Measurements from ENCODE around the gene ISM2.
"Not testable (repeated sequence)": the region's sequence is repeated elsewhere in the genome, so short reads cannot be mapped to it uniquely, and the experiment has no call there.

ISM2 gene

DNA sequence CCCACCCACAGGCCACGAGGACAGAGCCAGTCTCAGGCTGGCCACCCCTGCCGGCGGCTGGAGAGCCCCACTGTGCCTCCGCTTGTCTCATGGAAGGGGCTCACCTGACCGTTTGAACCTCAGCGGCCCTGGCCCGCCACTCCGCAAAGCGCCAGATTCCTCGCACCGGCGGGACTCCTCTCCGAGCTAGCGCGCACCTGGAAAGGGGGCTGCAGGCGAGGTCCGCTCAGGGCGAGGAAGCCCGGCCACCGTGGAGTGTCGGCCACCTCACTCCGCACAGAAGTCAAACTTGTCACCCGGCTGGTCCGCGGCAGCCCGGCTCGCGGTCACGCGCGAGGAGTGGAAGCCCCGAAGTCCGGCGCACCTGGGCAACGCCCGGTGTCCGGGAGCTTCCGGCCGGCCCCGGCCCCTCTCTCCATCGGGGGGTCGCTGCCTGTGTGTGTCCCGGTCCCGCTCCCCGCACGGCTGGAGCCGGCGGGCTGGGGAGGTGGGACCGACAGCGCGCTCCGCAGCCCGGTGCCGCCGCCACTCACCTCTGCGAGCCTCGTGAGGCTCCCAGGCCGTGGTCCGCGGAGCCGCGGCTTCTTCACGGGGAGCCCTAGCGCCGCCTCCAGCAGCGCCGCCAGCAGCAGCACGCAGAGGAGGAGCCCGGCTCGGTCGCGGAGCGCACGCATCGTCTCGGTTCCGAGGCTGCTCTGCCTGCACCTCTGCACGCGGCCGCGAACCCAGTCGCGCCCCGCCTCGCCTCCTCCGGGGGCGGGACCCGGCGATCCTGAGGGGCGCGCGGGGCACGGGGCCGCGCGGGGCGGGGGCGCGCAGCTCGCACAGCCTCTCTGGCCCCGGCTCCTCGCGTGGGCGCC is at the start of gene ISM2:
TSS of gene ISM2 (minus strand) at position 697 of the 860 bp plus-strand sequence. CDS start at position 674, 23 bp downstream.
- peak; percentile 55 for DNase-seq

GRCh38 chr14:77547512-77548180 is 49.0 kb upstream of the ISM2 start:
- no peak for DNase-seq

GRCh38 chr14:77545171-77545570 is 46.6 kb upstream of the ISM2 start:
- not testable (repeated sequence) for DNase-seq

DNA sequence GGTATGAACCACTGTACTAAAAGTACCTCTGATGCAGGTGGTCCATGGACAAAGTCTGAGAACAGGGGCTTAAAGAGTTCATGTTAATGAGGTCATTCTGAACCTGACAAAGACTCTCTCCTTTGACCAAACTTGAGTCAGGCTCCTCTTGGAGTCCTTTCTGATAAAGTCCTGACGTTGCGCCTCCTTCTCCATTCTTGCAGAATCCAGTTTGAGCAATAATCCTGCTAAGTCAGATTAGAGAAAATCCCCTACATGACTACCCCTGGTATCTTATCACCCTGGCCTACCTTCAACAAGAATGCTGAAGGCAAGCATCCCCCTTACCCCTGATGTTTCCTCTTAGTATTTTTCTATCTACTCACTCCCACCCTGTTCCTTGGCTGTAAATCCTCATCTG is 46.0 kb upstream of the ISM2 start:
- no peak for DNase-seq

GRCh38 chr14:77543637-77544334 is 45.2 kb upstream of the ISM2 start:
- DNase-seq = no peak

DNA sequence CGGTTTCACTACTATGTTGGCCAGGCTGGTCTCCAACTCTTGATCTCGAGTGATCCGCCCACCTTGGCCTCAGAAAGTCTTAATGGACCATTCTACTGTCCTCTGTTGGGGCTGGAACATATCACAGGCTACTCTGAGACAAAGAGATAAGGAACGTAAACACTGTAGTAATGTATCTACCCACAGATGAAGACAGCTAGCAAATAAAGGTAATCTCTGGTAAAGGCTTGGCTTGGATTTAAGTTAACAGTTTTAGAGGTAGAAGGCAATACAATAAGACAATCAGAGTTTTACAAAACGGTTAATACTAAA is 44.6 kb upstream of the ISM2 start:
- DNase-seq = no peak

DNA sequence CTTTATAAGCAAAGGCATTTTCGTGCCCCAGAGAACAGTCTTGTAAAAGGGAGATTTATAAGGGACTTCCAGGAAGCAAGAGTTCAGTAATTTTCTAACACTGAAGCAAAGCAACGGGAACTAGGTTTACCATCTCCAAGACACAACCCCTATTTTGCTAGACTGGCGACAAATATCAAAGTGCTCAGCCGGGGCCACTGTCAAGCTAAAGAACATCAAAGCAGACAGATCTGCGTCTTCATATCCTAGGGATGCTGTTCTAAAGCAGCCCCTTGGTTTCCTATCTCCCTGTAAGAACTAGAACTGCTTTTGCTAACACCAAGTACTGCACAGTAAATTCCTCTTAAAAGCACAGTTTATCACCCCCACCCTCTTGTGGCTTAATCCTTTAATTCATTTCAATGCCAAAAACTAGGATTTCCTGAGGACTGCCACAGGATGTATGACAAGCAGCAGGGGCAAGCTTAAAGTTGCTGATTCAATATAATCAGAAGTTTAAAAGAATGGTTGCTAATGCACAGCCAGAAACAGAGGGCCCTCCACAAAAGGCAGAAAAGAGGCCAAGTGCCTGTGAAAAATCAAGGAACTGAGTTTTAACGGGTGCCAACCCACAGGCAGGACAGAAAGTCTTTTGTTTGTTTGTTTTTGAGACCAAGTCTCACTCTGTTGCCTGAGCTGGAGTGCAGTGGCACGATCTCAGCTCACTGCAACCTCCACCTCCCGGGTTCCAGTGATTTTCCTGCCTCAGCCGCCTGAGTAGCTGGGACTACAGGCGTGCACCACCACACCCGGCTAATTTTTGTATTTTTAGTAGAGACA is 44.0 kb upstream of the ISM2 start:
- no peak for DNase-seq

DNA sequence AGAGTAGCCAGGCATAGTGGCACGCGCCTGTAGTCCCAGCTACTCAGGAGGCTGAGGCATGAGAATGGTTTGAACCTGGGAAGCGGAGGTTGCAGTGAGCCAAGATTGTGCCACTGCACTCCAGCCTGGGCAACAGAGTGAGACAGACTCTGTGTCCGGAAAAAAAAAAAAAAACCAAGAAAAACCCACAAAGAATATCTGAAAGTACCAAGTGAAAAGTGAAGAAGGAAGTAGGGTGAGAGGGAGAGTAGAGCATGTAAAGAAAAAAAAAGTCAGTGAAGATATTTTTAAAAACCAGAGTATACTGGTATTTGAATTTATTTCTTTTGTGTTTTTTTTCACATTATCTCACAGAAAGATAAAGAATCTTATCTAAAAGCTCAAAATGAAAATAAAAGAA is 43.3 kb upstream of the ISM2 start:
- no peak for DNase-seq

GRCh38 chr14:77536951-77537350 is 38.3 kb upstream of the ISM2 start:
- DNase-seq = not testable (repeated sequence)

GRCh38 chr14:77531071-77531470 is 32.5 kb upstream of the ISM2 start:
- DNase-seq = no peak

- DNase-seq = no peak
These were observed 31.3 kb upstream of the ISM2 start for GRCh38 chr14:77529963-77530362.

- DNase-seq = no peak
These were observed 30.6 kb upstream of the ISM2 start for GRCh38 chr14:77529213-77529612.

DNA sequence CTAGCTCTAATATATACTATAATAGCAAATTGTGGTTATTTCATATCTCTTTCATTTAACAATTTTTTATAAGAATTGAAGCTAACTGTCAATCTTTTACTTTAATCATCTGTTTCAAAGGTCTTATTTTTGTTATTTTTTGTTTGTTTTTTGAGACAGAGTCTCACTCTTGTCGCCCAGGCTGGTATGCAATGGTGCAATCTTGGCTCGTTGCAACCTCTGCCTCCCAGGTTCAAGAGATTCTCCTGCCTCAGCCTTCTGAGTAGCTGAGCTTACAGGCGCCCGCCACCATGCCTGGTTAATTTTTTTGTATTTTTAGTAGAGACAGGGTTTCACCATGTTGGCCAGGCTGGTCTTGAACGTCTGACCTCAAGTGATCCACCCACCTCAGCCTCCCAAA is 30.1 kb upstream of the ISM2 start:
- not testable (repeated sequence) for DNase-seq

GRCh38 chr14:77526266-77526665 is 27.6 kb upstream of the ISM2 start:
- DNase-seq = no peak

- no peak for DNase-seq
These were observed 25.9 kb upstream of the ISM2 start for GRCh38 chr14:77524536-77524935.

DNA sequence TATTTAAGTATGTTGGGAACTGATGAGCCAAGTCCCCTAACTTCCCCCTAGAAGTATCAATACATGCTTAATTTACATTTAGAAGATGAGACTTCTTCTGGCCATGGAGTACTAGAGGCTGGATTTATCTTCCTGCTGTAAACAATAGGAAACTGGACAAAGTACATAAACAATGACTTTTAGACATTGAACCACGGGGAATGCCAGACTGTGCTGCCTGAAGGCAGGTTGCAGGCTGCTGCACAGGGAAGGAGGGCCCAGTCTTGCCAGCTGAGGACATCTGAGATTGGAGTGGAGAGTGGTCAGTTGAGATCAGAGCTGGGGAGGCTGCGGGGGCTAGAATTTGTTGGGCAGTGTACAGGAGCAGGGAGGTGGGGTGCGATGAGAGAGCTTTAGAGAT is 24.5 kb upstream of the ISM2 start:
- DNase-seq = no peak

- no peak for DNase-seq
These were observed 21.9 kb upstream of the ISM2 start for GRCh38 chr14:77520555-77520954.

DNA sequence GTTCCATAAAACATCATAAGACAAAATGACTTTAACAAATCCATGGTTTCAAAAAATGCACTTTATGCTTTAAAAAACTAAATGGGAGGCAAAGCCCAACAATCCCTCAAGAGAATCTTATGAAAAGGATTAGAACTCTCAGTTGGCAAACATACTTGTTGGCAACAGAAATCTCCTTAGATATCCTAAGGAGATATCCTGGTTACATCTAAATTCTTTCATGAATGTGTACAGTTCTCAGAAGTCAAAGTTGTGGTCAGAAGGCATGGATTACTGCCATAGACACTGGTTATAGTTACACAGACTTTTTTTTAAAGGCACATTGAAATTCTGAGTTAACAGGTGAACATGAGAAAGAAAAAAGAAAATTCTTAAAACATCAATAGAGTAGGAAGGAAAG is 17.5 kb upstream of the ISM2 start:
- no peak for DNase-seq

GRCh38 chr14:77511486-77512162 is 13.0 kb upstream of the ISM2 start:
- no peak for DNase-seq

DNA sequence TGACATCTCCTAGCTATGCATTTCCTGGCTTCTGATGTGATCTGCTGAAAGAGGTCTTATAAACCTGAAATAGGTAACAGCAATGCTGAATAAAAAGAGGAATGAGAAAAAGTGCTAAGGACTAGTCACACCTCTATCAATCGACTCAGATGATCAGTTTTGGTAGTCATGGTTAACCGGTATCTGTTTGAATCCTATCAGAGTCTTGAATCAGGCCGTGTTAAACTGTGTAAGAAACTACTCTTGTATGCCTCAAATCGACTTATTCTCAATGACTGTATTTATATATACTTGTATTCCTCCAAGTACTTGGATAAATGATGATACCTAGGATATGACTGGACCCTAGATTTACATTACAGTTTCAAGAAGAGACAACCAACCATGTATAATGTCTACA is 10.8 kb upstream of the ISM2 start:
- no peak for DNase-seq

DNA sequence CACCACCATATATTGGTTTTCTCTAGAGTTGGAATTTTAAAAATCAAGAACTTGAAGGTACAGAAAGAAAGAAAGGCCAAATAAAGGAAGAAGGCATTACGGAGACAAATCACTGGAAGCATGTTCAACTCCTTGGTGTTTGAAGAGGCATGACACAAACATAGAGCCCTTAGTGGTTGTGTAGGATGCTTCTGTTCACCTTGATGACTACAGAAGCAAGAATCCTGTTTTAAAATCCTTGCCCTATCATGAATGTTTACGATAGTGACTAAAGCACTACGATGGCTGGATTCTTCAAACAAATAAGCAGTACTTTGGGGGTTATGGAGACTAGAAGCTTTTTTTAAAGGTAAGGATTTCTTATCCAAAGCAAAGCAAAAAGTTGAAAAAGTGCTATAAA is 10.3 kb upstream of the ISM2 start:
- no peak for DNase-seq

DNA sequence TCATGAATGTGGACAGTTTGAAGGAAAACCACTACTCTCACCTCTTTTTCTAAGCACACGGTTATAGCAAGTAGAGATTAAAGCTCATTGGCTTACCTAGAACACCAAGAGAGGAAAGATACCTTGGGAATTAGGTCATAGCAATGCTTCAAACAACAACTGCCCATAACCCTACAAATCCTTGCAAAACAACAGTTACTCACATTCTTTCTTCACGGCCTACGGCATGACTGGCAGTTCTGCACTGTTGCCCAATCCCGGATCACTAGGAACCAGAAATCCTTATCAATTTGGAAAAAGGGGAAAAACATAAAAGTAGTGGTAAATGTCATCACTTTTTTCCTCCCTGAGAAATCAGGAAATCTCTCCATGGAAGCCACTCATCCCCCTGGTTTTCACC is 9.6 kb upstream of the ISM2 start:
- no peak for DNase-seq

GRCh38 chr14:77507762-77508161 is 9.1 kb upstream of the ISM2 start:
- DNase-seq = no peak
